NCI-H2196 treated with DMSO at 0.1 percent for 48 hours (cell line): ENCODE measurements around the gene SLC25A45.

Experiments used
- DNase-seq: peaks from one replicate; lab custom pipeline; 2025; ENCODE audit not compliant: unreplicated experiment; lab: John Stamatoyannopoulos, UW

The SLC25A45 gene

GRCh38 chr11:65327021-65327420 is 55.4 kb downstream of the SLC25A45 start:
- DNase-seq = no peak

- no peak for DNase-seq
Measured at GRCh38 chr11:65325435-65325834, 57.0 kb downstream of the SLC25A45 start.
